Activated CD8-positive, alpha-beta memory T cell treated with anti-CD3 and anti-CD28 coated beads, Interleukin-2, amount 50 U/mL, for 4 hours (primary cell): ENCODE results near the gene BNIPL.

Source experiments
- DNase-seq: peaks from one replicate; pipeline ENCODE4 v3.0.0-alpha.2; 2020

Gene BNIPL

GRCh38 chr1:151011154-151011850, 25.1 kb upstream of the BNIPL start:
- DNase-seq = no peak

- DNase-seq = no peak
These were observed 23.5 kb upstream of the BNIPL start for GRCh38 chr1:151012684-151013471.

GRCh38 chr1:151013518-151013917, 22.9 kb upstream of the BNIPL start:
- DNase-seq = no peak

GRCh38 chr1:151024540-151025146, 11.7 kb upstream of the BNIPL start:
- peak; percentile 89 for DNase-seq

- DNase-seq = no peak
These were observed 9.9 kb upstream of the BNIPL start for GRCh38 chr1:151026460-151026859.

GRCh38 chr1:151032164-151032563, 4.2 kb upstream of the BNIPL start:
- no peak for DNase-seq

GRCh38 chr1:151035167-151035566, 1.2 kb upstream of the BNIPL start:
- no peak for DNase-seq

- DNase-seq = no peak
These were observed 646 bp downstream of the BNIPL start for GRCh38 chr1:151037032-151037431.

GRCh38 chr1:151039521-151039920, 3.1 kb downstream of the BNIPL start:
- no peak for DNase-seq

- DNase-seq = no peak
These were observed 6.8 kb downstream of the BNIPL start for GRCh38 chr1:151043163-151043562.

GRCh38 chr1:151047591-151047924, 11.2 kb downstream of the BNIPL start, which contains the start of gene C1orf56:
TSS of gene C1orf56 (plus strand) at chr1:151047751. CDS start at chr1:151047848, 97 bp downstream.
- peak; percentile 61 for DNase-seq

- peak; percentile 57 for DNase-seq
These were observed 11.7 kb downstream of the BNIPL start for GRCh38 chr1:151047925-151048644.

GRCh38 chr1:151048645-151049032, 12.3 kb downstream of the BNIPL start:
- DNase-seq = no peak

GRCh38 chr1:151049458-151049857, 13.1 kb downstream of the BNIPL start:
- no peak for DNase-seq

GRCh38 chr1:151050051-151050688, 13.8 kb downstream of the BNIPL start:
- DNase-seq = no peak

GRCh38 chr1:151051356-151052009, 15.1 kb downstream of the BNIPL start:
- no peak for DNase-seq

GRCh38 chr1:151054971-151055547, 18.7 kb downstream of the BNIPL start:
- DNase-seq = no peak

GRCh38 chr1:151055581-151055980, 19.2 kb downstream of the BNIPL start:
- DNase-seq = no peak

GRCh38 chr1:151056149-151056548, 19.8 kb downstream of the BNIPL start:
- DNase-seq = no peak

GRCh38 chr1:151058692-151059091, 22.3 kb downstream of the BNIPL start:
- no peak for DNase-seq

- peak; percentile 85 for DNase-seq
These were observed 23.0 kb downstream of the BNIPL start, which contains the start of gene CDC42SE1 for GRCh38 chr1:151059109-151060006. TSS of gene CDC42SE1 (minus strand) at chr1:151059622. CDS start at chr1:151055730, 3,892 bp downstream.
